NOMO-1 treated with dmso at 0.1 percent for 144 hours (cell line): Measurements from ENCODE around the gene EFNA2.
"Not testable (repeated sequence)": the region's sequence is repeated elsewhere in the genome, so short reads cannot be mapped to it uniquely, and the experiment has no call there.

Source experiments
- DNase-seq: peaks from one replicate; lab custom pipeline; 2025; ENCODE audit not compliant: unreplicated experiment; lab: John Stamatoyannopoulos, UW

The EFNA2 gene

GRCh38 chr19:1285737-1286360, at the start of gene EFNA2:
Gene EFNA2, plus strand, starts transcription at chr19:1285873. Its CDS starts 296 bp downstream, at chr19:1286169.
- DNase-seq, result no peak

- no peak for DNase-seq
These were observed 49.1 kb upstream of the EFNA2 start for GRCh38 chr19:1236576-1236975.

- no peak for DNase-seq
These were observed 48.5 kb upstream of the EFNA2 start for GRCh38 chr19:1237027-1237659.

GRCh38 chr19:1237754-1238368, 47.8 kb upstream of the EFNA2 start, which contains the start of gene CBARP:
Gene CBARP, minus strand, starts transcription at chr19:1238005. Its CDS starts 1,905 bp downstream, at chr19:1236100.
- DNase-seq, result no peak

GRCh38 chr19:1238369-1239303, 47.0 kb upstream of the EFNA2 start:
- no peak for DNase-seq

- no peak for DNase-seq
These were observed 46.3 kb upstream of the EFNA2 start for GRCh38 chr19:1239420-1239795.

GRCh38 chr19:1239796-1240737, 45.6 kb upstream of the EFNA2 start:
- peak; percentile 69 for DNase-seq

- no peak for DNase-seq
These were observed 44.7 kb upstream of the EFNA2 start for GRCh38 chr19:1240925-1241324.

- peak; percentile 91 for DNase-seq
These were observed 44.1 kb upstream of the EFNA2 start, which contains the start of gene ATP5F1D for GRCh38 chr19:1241417-1242095. Gene ATP5F1D, plus strand, starts transcription at chr19:1241751. Its CDS starts 100 bp downstream, at chr19:1241851.

- DNase-seq, result peak; percentile 78
These were observed 41.6 kb upstream of the EFNA2 start for GRCh38 chr19:1243768-1244692.

- no peak for DNase-seq
These were observed 40.8 kb upstream of the EFNA2 start for GRCh38 chr19:1244693-1245451.

- DNase-seq, result no peak
These were observed 40.0 kb upstream of the EFNA2 start for GRCh38 chr19:1245494-1246264.

- DNase-seq, result not testable (repeated sequence)
These were observed 39.2 kb upstream of the EFNA2 start for GRCh38 chr19:1246265-1247087.

GRCh38 chr19:1247748-1248138, 37.9 kb upstream of the EFNA2 start:
- DNase-seq, result no peak

GRCh38 chr19:1248139-1248785, 37.4 kb upstream of the EFNA2 start, which contains the start of gene MIDN:
Gene MIDN, plus strand, starts transcription at chr19:1248583. Its CDS starts 1,714 bp downstream, at chr19:1250297.
- DNase-seq, result peak; percentile 68
